B cell (primary cell): ENCODE measurements around the gene SUSD5.

Experiments
- CTCF ChIP-seq: fragments of 200-600 bp; IDR thresholded peaks from one replicate; pipeline ENCODE4 v1.8.0; 2022; ENCODE audit warnings: antibody characterized with exemption, mild to moderate bottlenecking
- EZH2 ChIP-seq: IDR thresholded peaks from 2 replicates; pipeline ENCODE4 v1.6.1; 2012; ENCODE audit warnings: borderline replicate concordance, low read depth, mild to moderate bottlenecking, moderate library complexity, low read length; ENCODE audit not compliant: insufficient read depth, poor library complexity, severe bottlenecking

DNA sequence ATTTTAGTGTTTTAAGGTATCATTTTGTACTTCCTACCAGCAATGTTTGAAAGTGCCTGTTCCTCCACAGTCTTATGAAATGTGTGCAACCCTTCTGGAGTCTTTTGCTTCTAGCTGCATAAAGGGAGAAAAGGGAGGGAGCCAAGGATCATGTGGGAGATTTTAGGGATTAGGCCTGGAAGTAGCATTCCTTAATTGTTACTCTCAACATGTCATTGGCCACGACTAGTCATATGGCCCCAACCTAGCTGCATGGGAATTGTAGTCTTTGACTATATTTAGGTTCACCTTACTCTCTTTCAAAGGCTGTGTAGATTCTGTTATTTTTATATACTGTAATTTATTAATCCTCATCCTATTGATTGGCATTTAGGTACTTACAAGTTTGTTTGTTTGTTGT is 89.9 kb downstream of the SUSD5 start:
- TF ChIP-seq EZH2 (no peak), CTCF (no peak)
